GM18951 (cell line): Measurements from ENCODE around the gene TBK1.

Experiments
- POLR2A ChIP-seq: IDR thresholded peaks from 4 replicates; pipeline ENCODE4 v1.6.1; 2011; ENCODE audit warnings: mild to moderate bottlenecking; ENCODE audit not compliant: insufficient read length, insufficient read depth; ENCODE audit errors: extremely low read depth
- in situ Hi-C: fragments of 300-500 bp; cut with MboI; formaldehyde crosslinking; loops from one replicate; pipeline ENCODE4 v1.12.0; 2022; ENCODE audit warnings: low sequenced_read_pairs, mixed read lengths, inconsistent platforms; ENCODE audit not compliant: unreplicated experiment

Gene TBK1

GRCh38 chr12:64451687-64452558 is at the start of gene TBK1:
Gene TBK1 (plus strand): TSS chr12:64452120. CDS start chr12:64455871, 3,751 bp downstream.
- in situ Hi-C loops = no loop called here
- peak; percentile 92 for TF ChIP-seq POLR2A

GRCh38 chr12:64402181-64402580 is 49.7 kb upstream of the TBK1 start:
- in situ Hi-C loops = no loop called here
- TF ChIP-seq POLR2A = no peak

- peak; percentile 96 for TF ChIP-seq POLR2A
These were observed 48.0 kb upstream of the TBK1 start, which contains the start of gene XPOT for GRCh38 chr12:64403707-64404469. Gene XPOT (plus strand): TSS chr12:64404392. CDS start chr12:64410036, 5,644 bp downstream.

GRCh38 chr12:64404470-64405256 is 47.3 kb upstream of the TBK1 start:
- TF ChIP-seq POLR2A = no peak
- in situ Hi-C loops = no loop called here

More at GRCh38 chr12:64403707-64404469, 48.0 kb upstream of the TBK1 start, which contains the start of gene XPOT:
- in situ Hi-C loops = no loop called here

GRCh38 chr12:64407342-64408223 is 44.3 kb upstream of the TBK1 start:
- no peak for TF ChIP-seq POLR2A
- in situ Hi-C loops = no loop called here

GRCh38 chr12:64411427-64411826 is 40.5 kb upstream of the TBK1 start:
- in situ Hi-C loops = no loop called here
- TF ChIP-seq POLR2A = no peak

- no peak for TF ChIP-seq POLR2A
- in situ Hi-C loops = no loop called here
These were observed 39.5 kb upstream of the TBK1 start for GRCh38 chr12:64412459-64412858.

- in situ Hi-C loops = no loop called here
- TF ChIP-seq POLR2A = no peak
These were observed 38.0 kb upstream of the TBK1 start for GRCh38 chr12:64413884-64414283.

- in situ Hi-C loops = no loop called here
- TF ChIP-seq POLR2A = no peak
These were observed 33.7 kb upstream of the TBK1 start for GRCh38 chr12:64418209-64418608.

GRCh38 chr12:64419696-64420095 is 32.2 kb upstream of the TBK1 start:
- in situ Hi-C loops = no loop called here
- TF ChIP-seq POLR2A = no peak

GRCh38 chr12:64427988-64428387 is 23.9 kb upstream of the TBK1 start:
- no peak for TF ChIP-seq POLR2A
- in situ Hi-C loops = no loop called here

GRCh38 chr12:64428956-64429355 is 23.0 kb upstream of the TBK1 start:
- no peak for TF ChIP-seq POLR2A
- in situ Hi-C loops = no loop called here
